Tibial nerve (tissue), 4 donors: ENCODE measurements around the gene RPS27L. TPM values are rescaled to one million over a fixed set of nuclear protein-coding genes. Genes with fewer than 3 reads are reported as not detected.
A peak's percentile ranks its signal among the peaks of the same experiment; 100 is the strongest.

Source experiments
- DNase-seq, 2 donors: peaks; one replicate each; pipeline ENCODE4 v3.0.0-alpha.2; 2019; ENCODE audit warnings: low spot score in 2 of 2
- H3K27ac ChIP-seq, 4 donors: fragments of 200-600 bp; sonication (generic) in 3 of 4; one replicate each; pipeline ENCODE4 v1.5.1; 2017 to 2019; ENCODE audit warnings: mild to moderate bottlenecking in 1 of 4
- H3K27me3 ChIP-seq, 2 donors: fragments of 200-600 bp; sonication (generic) in 1 of 2; one replicate each; pipeline versions ENCODE4 v1.5.1 to v1.6.0; 2017 to 2019
- H3K36me3 ChIP-seq, 3 donors: fragments of 200-600 bp; sonication (generic); one replicate each; pipeline ENCODE4 v1.5.1; 2018 to 2019
- H3K4me1 ChIP-seq, 4 donors: fragments of 200-600 bp; sonication (generic) in 3 of 4; one replicate each; pipeline ENCODE4 v1.5.1; 2017 to 2019
- H3K4me3 ChIP-seq, 4 donors: fragments of 200-600 bp; sonication (generic) in 3 of 4; one replicate each; pipeline ENCODE4 v1.5.1; 2017 to 2019; ENCODE audit warnings: mild to moderate bottlenecking in 1 of 4, moderate library complexity in 1 of 4
- H3K9me3 ChIP-seq, 4 donors: fragments of 200-600 bp; sonication (generic) in 3 of 4; one replicate each; pipeline ENCODE4 v1.5.1; 2017 to 2019
- CTCF ChIP-seq, 5 experiments: fragments of 200-600 bp in 3 of 5; fragments of 450-650 bp in 2 of 5; sonication (generic) in 3 of 5; IDR thresholded peaks; one replicate each; pipeline ENCODE4 v1.5.1; 2016 to 2019; ENCODE audit warnings: antibody characterized with exemption in 5 of 5, mild to moderate bottlenecking in 3 of 5, moderate library complexity in 2 of 5
- EP300 ChIP-seq, 2 donors: sonication (generic); formaldehyde crosslinking; IDR thresholded peaks; one replicate each; pipeline ENCODE4 v1.6.1; 2017; ENCODE audit warnings: antibody characterized with exemption in 2 of 2, mild to moderate bottlenecking in 1 of 2
- POLR2A ChIP-seq, 2 donors: fragments of 450-650 bp; IDR thresholded peaks; one replicate each; pipeline ENCODE4 v1.6.1; 2017; ENCODE audit warnings: antibody characterized with exemption in 2 of 2, mild to moderate bottlenecking in 2 of 2, moderate library complexity in 2 of 2
- WGBS, 2 donors: methylation state at CpG; one replicate each; pipeline ENCODE4 v1.1.5; 2018; 5-methylcytosine and 5-hydroxymethylcytosine counted together
- total RNA-seq, 4 donors: library from RNA; depleted of rRNA; stranded (reverse); fragments of >200 nt; gene quantifications; one replicate each; pipeline ENCODE4 v1.1.0, GENCODE V29; 2016

The RPS27L gene
- total RNA-seq, 4 donors from 2014 or later: 50.3 to 83.7 (median 71.7) TPM

- Histone ChIP-seq H3K4me1 (peaks cover 0 to 28% (median 10%) of the 10 kb centered on the region in 4 donors), H3K27ac (peak overlapping the region; percentile 87 to 99 (median 97)), H3K27me3 (no peaks in the 10 kb centered on the region), H3K9me3 (no peaks in the 10 kb centered on the region), H3K36me3 (peaks cover 0 to 22% (median 10%) of the 10 kb centered on the region in 3 donors), H3K4me3 (peak overlapping the region; percentile 58 to 98 (median 86))
- WGBS, 2 donors: 3 to 4% methylated on average over 10 of the region's 10 CpGs
- DNase-seq: no peak
- no peak for TF ChIP-seq CTCF (IDR thresholded peaks at IDR 0.05)
- no peak for TF ChIP-seq EP300 (IDR thresholded peaks at IDR 0.05)
- no peak for TF ChIP-seq POLR2A (IDR thresholded peaks at IDR 0.05)
Measured at GRCh38 chr15:63156086-63156710, 1.1 kb downstream of the RPS27L start.

GRCh38 chr15:63155486-63155885 is 1.8 kb downstream of the RPS27L start:
- Histone ChIP-seq H3K27ac (peak overlapping the region in 2 of 4 donors; percentile 98 to 99), H3K4me1 (peaks cover 0 to 28% (median 10%) of the 10 kb centered on the region in 4 donors), H3K36me3 (peaks cover 0 to 30% (median 10%) of the 10 kb centered on the region in 3 donors), H3K9me3 (no peaks in the 10 kb centered on the region), H3K4me3 (peak overlapping the region in 2 of 4 donors; percentile 77 to 94), H3K27me3 (no peaks in the 10 kb centered on the region)
- 54 to 62% methylated on average over 3 of the region's 3 CpGs for WGBS, 2 donors
- DNase-seq: no peak
- TF ChIP-seq CTCF (IDR thresholded peaks at IDR 0.05): no peak
- TF ChIP-seq EP300 (IDR thresholded peaks at IDR 0.05): no peak
- no peak for TF ChIP-seq POLR2A (IDR thresholded peaks at IDR 0.05)

- H3K4me1 ChIP-seq: peaks cover 0 to 19% (median 9%) of the 10 kb centered on the region in 4 donors
- TF ChIP-seq CTCF (IDR thresholded peaks at IDR 0.05): no peak
- TF ChIP-seq EP300 (IDR thresholded peaks at IDR 0.05): no peak
- no peak for TF ChIP-seq POLR2A (IDR thresholded peaks at IDR 0.05)
- WGBS, 2 donors: 97 to 100% methylated on average over 1 of the region's 1 CpG
- no peaks in the 10 kb centered on the region for H3K27me3 ChIP-seq
- H3K9me3 ChIP-seq: no peaks in the 10 kb centered on the region
- DNase-seq: no peak
- no peak overlapping the region for H3K4me3 ChIP-seq
- peaks cover 0 to 66% (median 10%) of the 10 kb centered on the region in 3 donors for H3K36me3 ChIP-seq
- H3K27ac ChIP-seq: no peak overlapping the region
Measured at GRCh38 chr15:63151665-63152064, 5.6 kb downstream of the RPS27L start.

GRCh38 chr15:63146684-63147083 is 10.6 kb downstream of the RPS27L start:
- H3K27me3 ChIP-seq: no peaks in the 10 kb centered on the region
- WGBS, 2 donors: 68 to 77% methylated on average over 3 of the region's 3 CpGs
- TF ChIP-seq CTCF (IDR thresholded peaks at IDR 0.05) (no peak), EP300 (IDR thresholded peaks at IDR 0.05) (no peak), POLR2A (IDR thresholded peaks at IDR 0.05) (no peak)
- no peak overlapping the region for H3K4me3 ChIP-seq
- DNase-seq: no peak
- peaks cover 0 to 75% (median 0%) of the 10 kb centered on the region in 3 donors for H3K36me3 ChIP-seq
- H3K9me3 ChIP-seq: no peaks in the 10 kb centered on the region
- H3K27ac ChIP-seq: no peak overlapping the region
- no peaks in the 10 kb centered on the region for H3K4me1 ChIP-seq

GRCh38 chr15:63145426-63145825 is 11.9 kb downstream of the RPS27L start:
- Histone ChIP-seq H3K27me3 (no peaks in the 10 kb centered on the region), H3K27ac (no peak overlapping the region), H3K4me3 (no peak overlapping the region), H3K36me3 (peaks cover 0 to 69% (median 0%) of the 10 kb centered on the region in 3 donors), H3K9me3 (no peaks in the 10 kb centered on the region), H3K4me1 (no peaks in the 10 kb centered on the region)
- 92% methylated on average over 2 of the region's 2 CpGs for WGBS, 2 donors
- no peak for TF ChIP-seq EP300 (IDR thresholded peaks at IDR 0.05)
- DNase-seq: no peak
